Ectodermal cell (in vitro differentiated cells): ENCODE data around the gene SLC7A4.
"Not testable (repeated sequence)": the region's sequence is repeated elsewhere in the genome, so short reads cannot be mapped to it uniquely, and the experiment has no call there.

Experiments used
- H3K27ac ChIP-seq: 2 replicates; pipeline ENCODE4 v1.7.0; 2013; ENCODE audit warnings: mild to moderate bottlenecking, low read depth, low read length; ENCODE audit not compliant: insufficient read depth, poor library complexity, severe bottlenecking
- H3K27me3 ChIP-seq: 2 replicates; pipeline ENCODE4 v1.7.0; 2013; ENCODE audit warnings: mild to moderate bottlenecking, low read length; ENCODE audit not compliant: insufficient read depth, control insufficient read depth, poor library complexity, severe bottlenecking
- H3K36me3 ChIP-seq: one replicate; pipeline ENCODE4 v1.7.0; 2013; ENCODE audit warnings: low read length; ENCODE audit not compliant: control insufficient read depth, insufficient read depth
- H3K4me1 ChIP-seq: one replicate; pipeline ENCODE4 v1.7.0; 2013; ENCODE audit warnings: low read length; ENCODE audit not compliant: control insufficient read depth, insufficient read depth
- H3K4me3 ChIP-seq: 2 replicates; pipeline ENCODE4 v1.7.0; 2013; ENCODE audit warnings: low read depth, low read length, control low read depth; ENCODE audit not compliant: insufficient read depth
- H3K9me3 ChIP-seq: 2 replicates; pipeline ENCODE4 v1.7.0; 2013; ENCODE audit warnings: mild to moderate bottlenecking, low read length, moderate library complexity; ENCODE audit not compliant: control insufficient read depth
- WGBS, 2 experiments: methylation state at CpG; one replicate each; pipeline ENCODE4 v1.1.7; 2013; ENCODE audit warnings: missing lambda C conversion rate in 2 of 2; 5-methylcytosine and 5-hydroxymethylcytosine counted together

The SLC7A4 gene

DNA sequence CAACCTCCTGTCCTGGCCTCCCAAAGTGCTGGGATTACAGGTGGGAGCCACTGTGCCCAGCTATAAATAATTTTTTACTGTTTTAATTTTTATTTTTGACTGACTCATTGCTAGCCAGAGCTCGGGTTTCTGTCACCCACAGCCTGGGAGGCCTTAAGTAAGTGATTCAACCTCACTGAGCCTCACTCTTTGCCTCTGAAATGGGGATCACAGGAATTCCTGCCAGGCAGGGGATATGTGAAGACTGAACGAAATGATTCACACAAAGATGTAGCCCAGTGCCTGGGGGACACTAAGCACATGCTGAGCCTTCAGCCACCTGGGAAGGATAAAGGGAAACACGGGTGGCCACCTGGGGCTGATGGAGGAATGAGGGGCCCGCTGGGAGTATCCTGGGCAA is 9.6 kb upstream of the SLC7A4 start:
- Histone ChIP-seq H3K27ac (no peak overlapping the region), H3K9me3 (no peaks in the 10 kb centered on the region), H3K27me3 (peaks cover 3% of the 10 kb centered on the region), H3K4me3 (no peak overlapping the region), H3K4me1 (peaks cover 14% of the 10 kb centered on the region), H3K36me3 (no peaks in the 10 kb centered on the region)
- 73 to 74% methylated on average over 4 of the region's 4 CpGs for WGBS, 2 experiments

GRCh38 chr22:21039158-21039557 is 6.8 kb upstream of the SLC7A4 start:
- not testable (repeated sequence) for H3K27me3 ChIP-seq, H3K4me3 ChIP-seq, H3K9me3 ChIP-seq, H3K27ac ChIP-seq, H3K4me1 ChIP-seq, H3K36me3 ChIP-seq
- 81 to 90% methylated on average over 5 of the region's 5 CpGs for WGBS, 2 experiments

GRCh38 chr22:21038405-21038804 is 6.0 kb upstream of the SLC7A4 start:
- no peaks in the 10 kb centered on the region for H3K36me3 ChIP-seq
- WGBS, 2 experiments, result 87 to 90% methylated on average over 2 of the region's 2 CpGs
- peaks cover under 1% of the 10 kb centered on the region for H3K4me1 ChIP-seq
- H3K27ac ChIP-seq, result no peak overlapping the region
- H3K27me3 ChIP-seq, result peaks cover 9% of the 10 kb centered on the region
- H3K4me3 ChIP-seq, result no peak overlapping the region
- H3K9me3 ChIP-seq, result no peaks in the 10 kb centered on the region

GRCh38 chr22:21034989-21035388 is 2.6 kb upstream of the SLC7A4 start:
- no peaks in the 10 kb centered on the region for H3K36me3 ChIP-seq
- WGBS, 2 experiments, result 91 to 97% methylated on average over 3 of the region's 3 CpGs
- no peaks in the 10 kb centered on the region for H3K9me3 ChIP-seq
- no peak overlapping the region for H3K4me3 ChIP-seq
- no peak overlapping the region for H3K27ac ChIP-seq
- H3K4me1 ChIP-seq, result peaks cover 17% of the 10 kb centered on the region
- H3K27me3 ChIP-seq, result peaks cover 41% of the 10 kb centered on the region

GRCh38 chr22:21033895-21034294 is 1.5 kb upstream of the SLC7A4 start:
- Histone ChIP-seq H3K27me3 (peaks cover 41% of the 10 kb centered on the region), H3K36me3 (no peaks in the 10 kb centered on the region), H3K4me3 (no peak overlapping the region), H3K9me3 (no peaks in the 10 kb centered on the region), H3K4me1 (peaks cover 17% of the 10 kb centered on the region), H3K27ac (no peak overlapping the region)
- WGBS, 2 experiments, result 92 to 96% methylated on average over 3 of the region's 3 CpGs

- peaks cover 17% of the 10 kb centered on the region for H3K4me1 ChIP-seq
- H3K36me3 ChIP-seq, result no peaks in the 10 kb centered on the region
- H3K4me3 ChIP-seq, result peak overlapping the region; percentile 32
- H3K27ac ChIP-seq, result no peak overlapping the region
- 66 to 70% methylated on average over 12 of the region's 12 CpGs for WGBS, 2 experiments
- no peaks in the 10 kb centered on the region for H3K9me3 ChIP-seq
- peaks cover 41% of the 10 kb centered on the region for H3K27me3 ChIP-seq
Observed at GRCh38 chr22:21032868-21033688, 717 bp upstream of the SLC7A4 start.

GRCh38 chr22:21031545-21032036 is 770 bp downstream of the SLC7A4 start:
- Histone ChIP-seq H3K27me3 (peaks cover 41% of the 10 kb centered on the region), H3K27ac (no peak overlapping the region), H3K9me3 (no peaks in the 10 kb centered on the region), H3K4me3 (peak overlapping the region; percentile 32), H3K36me3 (no peaks in the 10 kb centered on the region), H3K4me1 (peaks cover 17% of the 10 kb centered on the region)
- WGBS, 2 experiments, result 89 to 90% methylated on average over 18 of the region's 18 CpGs

DNA sequence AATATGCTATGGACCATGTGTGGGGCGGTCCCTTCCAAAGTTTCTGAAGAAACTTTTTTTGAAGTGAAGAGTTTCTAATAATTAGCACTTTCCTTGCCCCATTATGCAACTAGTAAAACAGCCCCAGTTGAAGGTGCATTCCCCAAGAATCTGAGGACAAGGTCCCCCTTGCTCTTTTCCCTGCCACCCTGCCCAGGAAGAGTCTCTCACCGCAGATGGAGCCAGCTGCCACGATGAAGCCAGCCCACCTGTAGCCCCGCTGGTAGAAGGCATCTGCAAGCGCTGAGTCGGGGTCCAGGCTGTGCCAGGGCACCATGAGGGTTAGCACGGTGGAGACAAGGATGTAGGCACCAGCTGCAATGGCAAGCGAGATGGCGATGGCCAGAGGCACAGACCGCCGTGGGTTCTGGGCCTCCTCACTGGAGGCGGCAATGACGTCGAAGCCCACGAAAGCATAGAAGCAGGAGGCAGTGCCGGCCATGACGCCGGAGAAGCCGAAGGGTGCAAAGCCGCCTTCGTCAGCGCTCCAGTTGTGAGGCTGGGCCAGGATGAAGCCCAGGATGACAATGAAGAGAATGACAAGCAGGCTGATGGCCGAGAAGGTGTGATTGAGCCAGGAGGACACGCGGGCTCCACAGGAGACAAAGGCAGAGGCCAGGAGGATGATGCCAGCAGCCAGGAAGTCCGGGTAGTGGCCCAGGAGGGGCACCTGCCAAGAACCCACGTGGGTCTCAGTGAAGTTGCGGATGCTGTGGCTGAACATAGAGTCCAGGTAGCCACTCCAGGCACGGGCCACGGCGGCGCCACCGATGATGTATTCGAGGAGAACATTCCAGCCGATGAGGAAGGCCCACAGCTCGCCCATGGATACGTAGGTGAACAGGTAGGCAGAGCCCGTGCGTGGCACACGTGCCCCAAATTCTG is 1.5 kb downstream of the SLC7A4 start:
- H3K27ac ChIP-seq, result no peak overlapping the region
- WGBS, 2 experiments, result 94 to 95% methylated on average over 40 of the region's 40 CpGs

DNA sequence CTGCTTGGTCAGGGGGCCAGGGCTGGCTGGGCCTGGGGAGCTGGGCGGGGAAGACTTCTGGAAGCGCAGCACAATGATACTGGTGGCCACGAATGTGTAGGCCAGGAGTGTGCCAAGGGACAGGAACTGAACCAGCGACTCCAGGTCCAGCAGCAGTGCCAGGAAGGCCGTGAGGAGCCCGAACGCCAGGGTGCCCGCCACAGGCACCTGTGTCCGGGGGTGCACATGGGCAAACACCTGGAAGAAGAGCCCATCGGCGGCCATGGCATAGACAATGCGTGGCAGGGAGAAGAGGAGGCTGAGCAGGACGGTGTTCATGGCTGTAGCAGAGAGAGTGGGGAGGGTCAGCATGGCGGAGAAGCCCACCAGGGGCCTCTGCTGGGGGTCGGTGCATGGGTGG is 2.3 kb downstream of the SLC7A4 start:
- Histone ChIP-seq H3K27me3 (peaks cover 41% of the 10 kb centered on the region), H3K4me3 (no peak overlapping the region), H3K9me3 (no peaks in the 10 kb centered on the region), H3K36me3 (no peaks in the 10 kb centered on the region), H3K4me1 (peaks cover 17% of the 10 kb centered on the region), H3K27ac (no peak overlapping the region)
- 94% methylated on average over 15 of the region's 15 CpGs for WGBS, 2 experiments

More for the DNA sequence above, 1.5 kb downstream of the SLC7A4 start:
- Histone ChIP-seq H3K36me3 (no peaks in the 10 kb centered on the region), H3K4me3 (no peak overlapping the region), H3K9me3 (no peaks in the 10 kb centered on the region), H3K27me3 (peaks cover 41% of the 10 kb centered on the region), H3K4me1 (peaks cover 17% of the 10 kb centered on the region)

DNA sequence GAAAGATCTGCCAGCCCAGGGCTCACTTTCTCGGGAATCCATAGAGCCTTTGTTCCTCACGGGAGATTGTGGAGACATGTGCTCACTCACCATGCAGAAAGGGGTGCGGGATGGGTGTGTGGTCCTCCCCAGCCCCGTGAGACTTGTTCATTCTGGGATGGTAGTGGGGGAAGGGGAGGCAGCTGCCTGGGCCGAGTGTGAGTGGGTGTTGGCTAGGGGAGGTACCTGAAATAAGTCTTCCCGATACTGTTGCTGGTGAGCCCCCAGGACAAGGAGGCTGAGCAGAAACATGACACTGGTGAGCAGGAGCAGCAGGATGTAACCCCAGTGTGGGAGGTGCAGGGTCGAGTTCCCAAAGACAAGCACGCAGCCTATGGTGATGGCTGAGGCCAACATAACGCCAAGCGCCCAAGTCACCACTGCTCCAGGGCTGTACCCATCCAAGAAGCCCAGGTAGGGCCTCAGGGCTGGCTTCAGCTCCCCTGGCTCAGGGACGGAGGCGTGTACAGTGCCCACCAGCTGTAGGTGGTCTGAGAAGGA is 2.8 kb downstream of the SLC7A4 start:
- 80 to 82% methylated on average over 12 of the region's 12 CpGs for WGBS, 2 experiments
- Histone ChIP-seq H3K27me3 (peaks cover 38% of the 10 kb centered on the region), H3K36me3 (no peaks in the 10 kb centered on the region)

More for the DNA sequence above, 2.8 kb downstream of the SLC7A4 start:
- Histone ChIP-seq H3K9me3 (no peaks in the 10 kb centered on the region), H3K27ac (no peak overlapping the region), H3K4me3 (no peak overlapping the region), H3K4me1 (peaks cover 17% of the 10 kb centered on the region)
